ENCODE results near the gene HLCS. TPM values are rescaled to one million over a fixed set of nuclear protein-coding genes. Genes with fewer than 3 reads are reported as not detected.

Gene HLCS
- total and polyA plus RNA-seq, 2 of the 8 experiments (the other 6 are each of a cell fraction or from before 2014, with no cell fraction given), result 4.7 to 12.2 TPM

DNA sequence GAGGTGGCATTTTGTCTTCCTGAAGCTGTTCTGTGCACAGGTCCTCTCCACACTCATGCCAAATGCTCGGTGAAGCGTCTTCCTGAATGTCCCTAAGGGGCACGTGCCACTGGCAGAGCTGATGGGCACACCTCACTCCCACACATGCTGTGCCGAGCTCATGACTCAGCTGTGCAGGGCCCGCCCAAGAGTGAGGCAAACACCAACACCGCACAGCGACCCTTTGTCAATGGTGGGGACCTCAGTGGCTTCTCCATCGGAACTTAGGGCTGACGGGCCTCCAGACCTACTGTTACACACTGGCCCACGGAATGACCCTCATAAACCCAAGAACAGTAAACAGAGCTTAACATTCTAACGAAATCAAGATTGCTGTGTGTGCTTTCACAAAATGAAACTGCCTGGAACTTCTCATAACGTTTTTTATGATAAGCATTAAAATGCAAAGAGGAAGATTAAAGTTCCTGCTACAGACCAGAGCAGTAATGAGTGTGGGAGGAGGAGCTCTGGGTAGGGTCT is 178.3 kb downstream of the HLCS start:
- no peaks in the 10 kb centered on the region for H4K20me1 ChIP-seq (replicated peaks in 1 of 2; ENCODE audit: control insufficient read depth in 1 of 2, insufficient read depth in 2 of 2, low read length in 2 of 2)
- H2BK15ac ChIP-seq (ENCODE audit: low read length), result no peak overlapping the region
- H3K9me3 ChIP-seq (ENCODE audit: insufficient read depth in 2 of 2, low read depth in 1 of 2, low read length in 1 of 2), result no peaks in the 10 kb centered on the region
- H4K8ac ChIP-seq (ENCODE audit: extremely low read depth, insufficient read depth, low read length), result no peak overlapping the region
- peaks cover 0 to 7% (median 5%) of the 10 kb centered on the region in 4 experiments for H3K4me1 ChIP-seq (replicated peaks in 1 of 4; ENCODE audit: control insufficient read depth in 3 of 4, insufficient read depth in 4 of 4, low read length in 3 of 4)
- ChIA-PET CTCF (ENCODE audit: partially characterized antibody) (interaction anchor here (0.8 to 1.6 kb wide), 3 partner anchors 16 to 72 kb away, joined by 3 to 4 read pairs (median 4); no protein-coding TSS in a partner anchor), POLR2A (ENCODE audit: partially characterized antibody) (interaction anchor here (0.6 kb wide), 1 partner anchor 28 kb away, joined by 5 read pairs; no protein-coding TSS in a partner anchor)
- H3K36me3 ChIP-seq (ENCODE audit: control insufficient read depth in 2 of 4, insufficient read depth in 4 of 4, low read length in 3 of 4), result no peaks in the 10 kb centered on the region
- H2BK5ac ChIP-seq (ENCODE audit: low read depth, low read length), result no peak overlapping the region
- H3K27ac ChIP-seq (ENCODE audit: low read depth, low read length), result no peak overlapping the region
- no peak overlapping the region for H2BK20ac ChIP-seq (ENCODE audit: low read length)
- H2AK5ac ChIP-seq (ENCODE audit: low read depth, low read length), result no peak overlapping the region
- no peak for DNase-seq (ENCODE audit: low read depth in 1 of 2, low spot score in 2 of 2)
- H3K9ac ChIP-seq (replicated peaks in 1 of 4; ENCODE audit: extremely low read depth in 1 of 4, low read depth in 3 of 4, low read length in 3 of 4), result no peak overlapping the region
- H4K5ac ChIP-seq (ENCODE audit: insufficient read length, low read depth, low read length), result no peak overlapping the region
- no peak overlapping the region for H3K56ac ChIP-seq (replicated peaks; ENCODE audit: insufficient read length, low read depth, low read length)
- 88% methylated on average over 12 of the region's 12 CpGs; no CpG with 5 or more reads in 1 of the 2 experiments for WGBS, 2 experiments (ENCODE audit: extremely low coverage in 1 of 2, insufficient coverage in 1 of 2, insufficient read length in 1 of 2, insufficient replicate concordance in 2 of 2, low coverage in 1 of 2, low lambda C conversion rate in 2 of 2, missing lambda C conversion rate in 1 of 2)
- no peak overlapping the region for H3K4ac ChIP-seq (replicated peaks; ENCODE audit: insufficient read length, low read depth, low read length)
- no peaks in the 10 kb centered on the region for H3K79me2 ChIP-seq (ENCODE audit: control insufficient read depth in 1 of 2, insufficient read depth in 2 of 2, low read length in 2 of 2)
- H3K79me1 ChIP-seq (ENCODE audit: low read depth, low read length), result no peaks in the 10 kb centered on the region
- H3K4me2 ChIP-seq (ENCODE audit: insufficient read depth in 1 of 2, low read depth in 2 of 2, low read length in 2 of 2), result no peak overlapping the region
- H2BK120ac ChIP-seq (replicated peaks; ENCODE audit: low read depth, low read length), result no peak overlapping the region
- no peaks in the 10 kb centered on the region for H3K23me2 ChIP-seq (ENCODE audit: low read depth, low read length)
- H3K14ac ChIP-seq (ENCODE audit: insufficient read length), result no peak overlapping the region
- H2BK12ac ChIP-seq (ENCODE audit: low read depth, low read length), result no peak overlapping the region
- H4K91ac ChIP-seq (replicated peaks; ENCODE audit: insufficient read length, low read length), result no peak overlapping the region
- no peak overlapping the region for H3K23ac ChIP-seq (ENCODE audit: insufficient read length)
- no peak overlapping the region for H3K18ac ChIP-seq (ENCODE audit: extremely low read depth, low read length)
- no peaks in the 10 kb centered on the region for H3K27me3 ChIP-seq (replicated peaks in 1 of 4; ENCODE audit: control insufficient read depth in 3 of 4, extremely low read depth in 1 of 4, insufficient read depth in 3 of 4, low read length in 3 of 4)
- no peak for FAIRE-seq
- TF ChIP-seq GABPA (IDR thresholded peaks at IDR 0.05; ENCODE audit: borderline replicate concordance, insufficient read depth, low read length), result no peak
- TF ChIP-seq RAD21 (IDR thresholded peaks at IDR 0.05 in 1 of 2, conservative IDR thresholded peaks at IDR 0.05 in 1 of 2; ENCODE audit: low read depth in 2 of 2, low read length in 2 of 2), result no peak
- no peak for TF ChIP-seq RXRA (IDR thresholded peaks at IDR 0.05; ENCODE audit: insufficient read depth, low read depth, low read length)
- TF ChIP-seq MAFK (IDR thresholded peaks at IDR 0.05; ENCODE audit: low read depth, low read length), result no peak
- no peak for TF ChIP-seq JUN (IDR thresholded peaks at IDR 0.05; ENCODE audit: low read depth, low read length)
- no peak for TF ChIP-seq CBX5 (IDR thresholded peaks at IDR 0.05; ENCODE audit: low read depth, low read length)
- TF ChIP-seq CTCF (IDR thresholded peaks at IDR 0.05; ENCODE audit: control extremely low read depth in 1 of 3, insufficient read depth in 1 of 3, low read depth in 1 of 3, low read length in 3 of 3), result no peak
- no peak for TF ChIP-seq HDAC2 (IDR thresholded peaks at IDR 0.05; ENCODE audit: borderline replicate concordance in 1 of 2, low read depth in 2 of 2, low read length in 2 of 2)
- no peak for TF ChIP-seq SIN3A (conservative IDR thresholded peaks at IDR 0.05 in 1 of 2, IDR thresholded peaks at IDR 0.05 in 1 of 2; ENCODE audit: low read depth in 1 of 2, low read length in 2 of 2)
- no peak for TF ChIP-seq ZNF274 (IDR thresholded peaks at IDR 0.05; ENCODE audit: borderline replicate concordance, extremely low read depth, low read length)
- no peak overlapping the region for H2AFZ ChIP-seq (ENCODE audit: low read length)
- no peak overlapping the region for H3K4me3 ChIP-seq (ENCODE audit: extremely low read depth in 1 of 4, insufficient read depth in 2 of 4, low read depth in 3 of 4, low read length in 4 of 4)

Measured in H1 (cell line).